CD4-positive, alpha-beta T cell treated with Interleukin-4 for 1 hour (primary cell): ENCODE data around the gene PER3.

Experiments
- DNase-seq, 2 donors: peaks; one replicate each; pipeline ENCODE4 v3.0.0-alpha.2; 2020 to 2022

The PER3 gene

DNA sequence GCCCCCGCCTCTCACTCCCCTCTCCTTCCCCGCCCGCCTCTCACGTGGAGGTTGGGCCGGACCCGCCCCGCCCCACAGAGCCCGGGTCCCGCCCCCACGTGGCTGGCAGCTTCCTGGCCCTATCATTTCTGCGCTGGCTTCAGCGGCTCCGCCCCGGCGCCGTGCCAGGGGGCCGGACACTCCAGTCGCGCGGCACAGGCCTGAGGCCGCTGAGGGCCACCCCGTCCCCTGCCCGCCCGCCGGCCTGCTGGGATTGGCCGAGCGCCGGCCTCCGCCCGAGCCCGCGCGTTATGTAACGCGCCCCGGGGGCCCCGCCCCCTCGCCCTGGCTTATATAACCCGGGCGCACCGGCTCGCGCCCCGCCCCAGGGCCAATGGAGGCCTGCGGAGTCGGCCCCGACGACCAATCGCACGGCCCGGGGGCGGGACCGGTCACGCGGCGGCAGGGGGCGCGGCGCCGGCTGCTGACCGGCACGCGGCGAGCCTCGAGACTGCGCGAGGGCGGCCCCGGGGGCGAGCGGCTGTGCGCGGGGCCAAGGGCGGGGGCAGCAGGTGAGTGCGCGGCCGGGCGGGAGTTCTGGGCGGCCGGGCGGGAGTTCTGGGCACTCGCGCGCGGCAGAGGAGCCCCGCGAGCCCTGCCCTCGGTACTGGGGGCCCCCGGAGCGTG is at the start of gene PER3:
Gene PER3, plus strand, starts transcription at position 466 of the 666 bp plus-strand sequence. CDS start 587 bp downstream, outside the sequence.
- peak; percentile 93 to 94 for DNase-seq

DNA sequence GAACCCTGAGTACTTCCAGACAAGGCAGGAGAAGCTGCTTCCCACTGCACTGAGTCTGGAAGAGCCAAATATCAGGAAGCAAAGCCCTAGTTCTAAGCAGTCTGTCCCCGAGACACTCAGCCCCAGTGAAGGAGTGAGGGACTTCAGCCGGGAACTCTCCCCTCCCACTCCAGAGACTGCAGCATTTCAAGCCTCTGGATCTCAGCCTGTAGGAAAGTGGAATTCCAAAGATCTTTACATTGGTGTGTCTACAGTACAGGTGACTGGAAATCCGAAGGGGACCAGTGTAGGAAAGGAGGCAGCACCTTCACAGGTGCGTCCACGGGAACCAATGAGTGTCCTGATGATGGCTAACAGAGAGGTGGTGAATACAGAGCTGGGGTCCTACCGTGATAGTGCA is 46.0 kb upstream of the PER3 start:
- no peak for DNase-seq

- no peak for DNase-seq
These were observed 40.7 kb upstream of the PER3 start for GRCh38 chr1:7743346-7743745.

DNA sequence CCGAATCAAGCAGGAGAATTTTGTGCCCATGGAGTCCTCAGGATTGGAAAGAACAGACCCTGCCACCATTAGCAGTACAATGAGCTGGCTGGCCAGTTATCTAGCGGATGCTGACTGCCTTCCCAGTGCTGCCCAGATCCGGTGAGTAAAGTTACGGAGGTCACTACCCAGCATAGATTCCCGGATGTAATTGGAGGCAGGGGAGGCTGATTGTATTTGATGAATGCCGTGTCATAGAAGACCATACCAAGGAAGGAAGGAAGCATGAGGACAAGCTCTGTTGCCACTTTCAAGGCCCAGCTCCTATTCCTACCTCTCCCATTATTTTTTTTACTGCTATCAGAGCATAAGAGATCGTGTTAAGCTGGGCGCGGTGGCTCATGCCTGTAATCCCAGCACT is 39.2 kb upstream of the PER3 start:
- no peak for DNase-seq

GRCh38 chr1:7745783-7746182 is 38.3 kb upstream of the PER3 start:
- no peak for DNase-seq

DNA sequence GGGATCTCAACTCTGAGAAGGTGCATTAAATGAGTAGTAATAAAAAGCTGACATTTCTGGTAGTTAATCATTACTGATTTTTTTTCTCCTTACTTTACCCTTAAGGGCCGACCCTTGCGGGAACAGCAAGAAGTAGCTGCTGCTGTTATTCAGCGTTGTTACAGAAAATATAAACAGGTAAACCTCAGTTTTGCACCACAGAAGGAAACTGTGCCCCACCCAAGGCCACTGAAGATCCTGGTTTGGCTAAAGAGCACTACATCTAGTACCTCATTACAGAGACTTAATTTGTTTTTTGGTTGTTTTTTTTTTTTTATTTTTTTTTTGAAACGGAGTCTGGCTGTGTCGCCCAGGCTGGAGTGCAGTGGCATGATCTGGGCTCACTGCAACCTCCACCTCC is 36.5 kb upstream of the PER3 start:
- no peak for DNase-seq

DNA sequence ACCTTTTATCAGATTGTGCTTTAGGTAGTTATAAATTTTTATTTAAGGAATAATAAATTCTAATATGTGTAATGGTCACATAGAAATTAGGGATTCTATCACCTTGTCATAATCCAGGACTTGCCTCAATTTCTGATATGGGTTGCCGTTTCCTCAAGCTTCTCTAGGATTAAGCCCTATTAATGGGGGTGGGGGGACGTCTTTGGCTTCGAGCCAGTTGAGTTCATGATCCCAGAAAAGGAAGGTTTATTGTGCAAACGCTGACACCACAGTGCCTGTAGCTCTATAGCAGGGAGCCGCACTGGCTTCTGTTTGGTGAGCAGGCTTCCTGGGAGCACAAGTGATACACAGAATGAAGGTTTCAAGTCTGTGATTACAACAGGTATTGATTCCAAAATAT is 35.0 kb upstream of the PER3 start:
- no peak for DNase-seq

GRCh38 chr1:7751174-7751573 is 32.9 kb upstream of the PER3 start:
- DNase-seq = no peak

DNA sequence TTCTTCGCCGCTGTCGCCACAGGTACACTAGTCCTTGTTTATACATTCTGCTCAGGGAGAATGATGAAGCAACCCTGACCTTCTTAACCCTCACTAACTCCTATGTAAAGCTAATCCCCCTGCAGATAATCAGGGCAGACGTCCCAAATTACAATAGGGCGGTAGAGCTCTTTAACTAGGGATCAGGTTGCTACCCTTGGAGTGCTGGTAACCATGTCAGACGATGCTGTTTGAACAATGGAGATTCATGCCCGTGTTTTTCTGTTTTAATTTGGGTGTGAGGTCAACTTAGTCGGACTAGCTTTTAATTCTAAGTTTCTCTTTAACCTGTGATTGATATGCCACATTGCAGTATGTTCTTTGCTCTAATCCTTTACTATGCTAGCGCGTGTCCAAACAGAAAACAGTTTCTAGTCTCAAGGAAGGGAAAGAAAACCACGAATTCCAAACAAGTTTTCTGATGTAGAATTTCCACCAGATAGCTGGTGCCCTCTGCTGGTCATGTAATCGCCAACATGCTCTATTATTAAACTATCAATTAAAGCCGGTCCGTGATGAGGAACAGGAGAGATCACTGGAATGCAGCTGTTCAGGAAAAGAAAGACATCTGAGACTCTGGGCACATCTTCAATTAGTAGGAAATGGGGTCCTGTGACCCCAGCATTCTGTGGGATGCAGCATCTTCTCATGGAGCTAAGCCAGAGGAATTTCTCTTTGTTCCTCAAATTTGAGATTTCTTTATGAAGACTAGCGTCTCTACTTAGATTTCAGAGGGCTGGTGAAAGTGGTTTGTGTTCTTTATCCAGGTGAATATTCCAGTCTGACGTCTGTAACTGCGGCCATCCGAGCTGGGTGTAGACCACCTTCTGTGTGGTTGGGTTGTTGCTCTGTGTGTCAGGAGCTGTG is 31.3 kb upstream of the PER3 start:
- DNase-seq = peak; percentile 45 to 64

- DNase-seq = no peak
These were observed 30.4 kb upstream of the PER3 start for GRCh38 chr1:7753641-7754040.

GRCh38 chr1:7754234-7754633 is 29.9 kb upstream of the PER3 start:
- no peak for DNase-seq

GRCh38 chr1:7755448-7755847 is 28.6 kb upstream of the PER3 start:
- DNase-seq = no peak

GRCh38 chr1:7760245-7760644 is 23.8 kb upstream of the PER3 start:
- DNase-seq = no peak

DNA sequence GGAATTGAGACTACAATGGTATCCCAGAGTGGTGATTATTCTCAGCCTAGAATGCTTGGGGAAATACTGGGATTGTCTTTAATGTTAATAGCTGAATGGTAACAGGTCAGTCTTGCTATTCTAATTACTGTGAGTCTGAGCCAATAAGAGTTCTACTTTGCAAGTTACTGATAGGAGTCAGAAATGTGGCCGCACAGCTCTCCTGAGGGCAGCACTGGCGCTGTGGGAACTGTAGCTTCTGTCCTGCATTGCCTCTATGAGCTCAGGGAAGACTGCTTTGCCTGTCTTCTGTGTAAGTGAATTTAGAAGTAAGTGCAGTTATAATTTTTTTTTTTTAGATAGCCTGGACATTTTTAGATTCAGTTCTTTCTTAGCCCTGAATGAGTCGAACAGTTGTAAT is 23.0 kb upstream of the PER3 start:
- no peak for DNase-seq

GRCh38 chr1:7767176-7767575 is 16.9 kb upstream of the PER3 start:
- DNase-seq = no peak

- DNase-seq = no peak
These were observed 15.5 kb upstream of the PER3 start for GRCh38 chr1:7768583-7768982.

DNA sequence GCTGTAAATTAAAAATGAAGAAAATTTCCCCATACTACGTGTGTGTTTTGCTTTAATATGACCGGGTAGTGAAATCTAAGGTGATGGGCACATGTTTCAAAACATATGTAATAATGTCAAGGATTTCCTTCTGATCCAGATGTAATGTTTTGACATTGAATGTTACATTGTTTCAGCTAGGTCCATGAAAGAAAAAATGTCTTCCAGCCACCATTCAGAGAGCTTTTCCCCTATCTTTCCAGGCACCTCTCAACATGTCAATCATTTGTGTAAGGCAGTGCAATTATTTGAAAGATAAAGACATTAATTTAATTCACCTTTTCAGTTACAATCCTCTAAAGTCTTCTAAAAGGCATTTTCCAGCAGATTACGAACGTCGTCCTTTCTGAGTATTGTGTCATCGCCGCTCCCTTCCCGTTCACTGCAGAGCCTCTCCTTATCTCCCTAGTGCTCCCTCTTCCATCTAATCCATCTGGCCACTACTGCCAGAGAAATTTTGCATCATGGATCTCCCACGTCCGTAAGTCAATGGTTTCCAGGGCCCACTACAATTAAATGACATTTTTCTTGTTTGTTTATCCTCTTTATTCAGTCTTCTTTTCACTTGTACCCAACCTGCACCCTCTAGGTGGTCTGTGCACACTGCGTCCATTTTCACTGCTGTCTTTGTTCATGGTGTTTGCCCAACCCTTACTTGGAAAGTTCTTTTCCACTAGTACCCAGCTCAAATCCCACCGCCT is 14.2 kb upstream of the PER3 start:
- no peak for DNase-seq

DNA sequence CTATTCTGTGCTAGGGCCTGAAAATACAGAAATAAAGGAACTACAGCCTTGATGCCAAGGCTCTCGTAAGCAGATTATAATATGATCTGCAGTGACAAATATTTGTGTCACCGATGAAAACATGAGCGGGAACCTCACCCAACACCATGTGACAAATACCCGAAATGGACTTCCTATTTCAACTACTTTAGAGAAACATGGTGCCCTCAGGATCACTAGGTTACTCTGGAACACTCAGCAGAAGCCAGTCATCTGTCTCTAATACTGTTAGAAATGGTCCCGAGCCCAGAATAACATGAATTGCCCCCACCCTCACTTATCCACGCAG is 13.5 kb upstream of the PER3 start:
- peak in 1 of 2 donors; percentile 40 for DNase-seq

DNA sequence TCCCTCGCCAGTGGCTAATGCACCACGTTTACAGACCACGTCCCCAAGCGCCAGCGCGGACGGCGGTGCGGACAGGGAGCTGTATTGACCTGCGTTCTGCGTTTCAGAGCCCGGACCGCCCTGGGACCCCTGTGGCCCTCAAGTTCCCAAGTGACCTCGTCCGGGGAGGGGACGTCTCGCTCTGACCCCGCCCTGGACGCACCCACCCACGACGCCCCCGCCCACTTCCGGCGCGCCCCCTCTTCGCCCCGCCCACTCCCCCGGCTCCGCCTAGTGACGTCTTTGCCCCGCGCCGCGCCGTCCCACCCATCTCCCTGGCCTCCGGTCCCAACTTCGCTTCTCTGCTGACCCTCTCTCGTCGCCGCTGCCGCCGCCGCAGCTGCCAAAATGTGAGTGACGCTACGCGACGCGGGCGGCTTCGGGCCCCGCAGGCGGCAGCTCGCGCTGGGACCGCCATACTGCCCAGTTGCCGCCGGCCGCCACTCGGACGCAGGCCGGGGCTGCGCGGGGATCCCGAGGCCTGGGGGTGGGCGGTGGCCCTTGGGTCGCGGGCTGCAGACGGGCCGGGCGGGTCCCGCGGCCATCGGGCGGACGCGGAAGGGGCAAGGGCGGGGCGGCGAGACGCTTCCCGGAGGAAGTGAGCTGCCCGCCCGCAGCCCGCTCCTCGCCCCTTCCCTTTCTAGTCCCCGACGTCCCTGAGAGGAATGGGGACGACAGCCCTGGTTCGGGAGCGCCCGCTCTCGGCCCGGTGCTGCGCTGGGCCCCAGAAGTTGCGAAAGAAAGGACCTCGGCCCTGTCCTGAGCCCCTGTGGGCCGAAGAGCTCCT is 12.9 kb upstream of the PER3 start, which contains the start of gene VAMP3:
Gene VAMP3, plus strand, starts transcription at position 300 of the 826 bp plus-strand sequence. Its CDS starts 88 bp downstream, at position 388.
- DNase-seq = peak; percentile 85 to 89

GRCh38 chr1:7771823-7772299 is 12.2 kb upstream of the PER3 start:
- no peak for DNase-seq

GRCh38 chr1:7777591-7777990 is 6.5 kb upstream of the PER3 start:
- no peak for DNase-seq

DNA sequence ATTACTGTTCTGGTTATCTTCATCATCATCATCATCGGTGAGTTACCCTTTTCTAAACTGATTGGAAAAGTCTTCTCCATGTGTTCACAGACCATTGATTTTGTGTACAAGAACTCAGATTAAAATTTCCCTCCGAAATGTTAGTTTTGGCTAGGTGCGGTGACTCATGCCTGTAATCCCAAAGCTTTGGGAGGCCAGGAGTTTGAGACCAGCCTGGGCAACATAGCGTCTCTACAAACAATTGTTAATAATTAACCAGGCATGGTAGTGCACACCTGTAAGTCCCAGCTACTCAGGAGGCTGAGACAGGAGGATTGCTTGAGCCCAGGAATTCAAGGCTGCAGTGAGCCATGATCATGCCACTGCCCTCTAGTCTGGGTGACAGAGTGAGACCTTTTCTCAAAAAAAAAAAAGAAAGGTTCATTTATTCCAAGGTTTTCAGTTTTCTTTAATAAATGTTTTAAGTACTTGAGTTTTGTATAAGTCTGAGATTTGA is 5.9 kb upstream of the PER3 start:
- no peak for DNase-seq
